Measurements from ENCODE around the gene MVB12B. TPM values are rescaled to one million over a fixed set of nuclear protein-coding genes. Genes with fewer than 3 reads are reported as not detected.

Gene MVB12B
- polyA plus RNA-seq, 1 donor = 16.5 TPM

GRCh38 chr9:126451316-126451885 is 124.8 kb downstream of the MVB12B start:
- no peak for DNase-seq (ENCODE audit: low read depth)

DNA sequence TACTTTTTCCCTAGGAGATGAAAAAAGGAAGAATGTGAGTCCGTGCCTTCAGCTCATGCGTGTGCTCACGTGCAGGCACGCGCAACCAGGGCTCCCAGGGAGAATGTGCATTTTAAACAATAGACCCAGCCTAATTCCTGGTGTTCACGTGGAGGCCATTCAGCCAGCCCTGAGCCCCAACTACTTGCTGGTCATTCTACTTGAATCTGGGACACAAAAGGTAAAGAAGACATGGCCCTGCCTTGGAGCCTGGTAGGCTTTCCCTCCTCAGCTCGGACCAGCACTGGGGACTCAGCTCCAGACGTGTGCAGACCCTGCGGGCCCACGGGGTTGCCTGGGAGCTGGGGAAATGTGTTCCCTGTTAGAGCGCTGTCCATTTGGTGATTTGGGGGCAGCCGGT is 125.5 kb downstream of the MVB12B start:
- no peak for DNase-seq (ENCODE audit: low read depth)

GRCh38 chr9:126453156-126453963 is 126.7 kb downstream of the MVB12B start:
- no peak for DNase-seq (ENCODE audit: low read depth)

DNA sequence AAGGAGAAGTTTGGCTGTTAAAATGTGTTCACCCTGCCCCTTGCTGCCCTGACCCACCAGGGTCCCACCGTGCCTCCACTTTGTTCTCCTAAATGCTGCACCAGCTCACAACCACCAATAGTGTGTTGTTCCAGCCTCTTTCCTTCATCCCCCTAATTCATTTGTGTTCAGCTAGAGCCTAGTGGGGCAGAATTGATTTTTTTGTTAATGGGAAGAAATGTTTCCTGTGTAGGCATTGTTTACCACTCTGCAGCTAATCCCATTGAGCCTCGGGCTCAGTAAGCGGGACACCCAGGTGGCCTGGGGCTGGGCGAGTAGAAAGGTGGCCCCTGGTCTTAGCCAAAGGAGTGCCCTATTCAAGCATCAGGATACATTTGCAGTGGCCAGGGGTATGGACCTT is 127.6 kb downstream of the MVB12B start:
- no peak for DNase-seq (ENCODE audit: low read depth)

GRCh38 chr9:126454795-126455194 is 128.2 kb downstream of the MVB12B start:
- DNase-seq (ENCODE audit: low read depth) = no peak

- peak; percentile 32 for DNase-seq (ENCODE audit: low read depth)
Observed at GRCh38 chr9:126456441-126457174, 130.0 kb downstream of the MVB12B start.

GRCh38 chr9:126457175-126457547 is 130.5 kb downstream of the MVB12B start:
- DNase-seq (ENCODE audit: low read depth) = no peak

GRCh38 chr9:126457890-126458289 is 131.3 kb downstream of the MVB12B start:
- DNase-seq (ENCODE audit: low read depth) = no peak

DNA sequence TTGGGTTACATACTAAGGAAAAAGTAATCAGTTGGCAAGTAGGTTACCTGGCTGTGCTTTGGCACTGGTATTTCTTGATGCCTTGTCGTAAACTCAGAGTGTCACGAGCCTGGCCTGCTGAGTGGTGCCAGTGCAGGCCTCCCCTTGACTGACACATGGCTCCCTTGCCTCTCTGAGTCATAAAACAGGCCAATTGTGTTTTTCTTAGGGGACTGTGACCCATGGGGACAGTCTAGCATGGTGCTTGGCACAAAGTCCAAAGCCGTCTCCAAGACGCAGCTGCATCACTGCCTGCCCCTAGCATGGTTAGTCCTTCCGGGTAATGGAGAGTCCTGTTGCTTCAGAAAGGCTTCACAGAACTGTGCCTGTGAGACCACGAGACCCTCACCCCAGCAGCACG is 132.5 kb downstream of the MVB12B start:
- no peak for DNase-seq (ENCODE audit: low read depth)

DNA sequence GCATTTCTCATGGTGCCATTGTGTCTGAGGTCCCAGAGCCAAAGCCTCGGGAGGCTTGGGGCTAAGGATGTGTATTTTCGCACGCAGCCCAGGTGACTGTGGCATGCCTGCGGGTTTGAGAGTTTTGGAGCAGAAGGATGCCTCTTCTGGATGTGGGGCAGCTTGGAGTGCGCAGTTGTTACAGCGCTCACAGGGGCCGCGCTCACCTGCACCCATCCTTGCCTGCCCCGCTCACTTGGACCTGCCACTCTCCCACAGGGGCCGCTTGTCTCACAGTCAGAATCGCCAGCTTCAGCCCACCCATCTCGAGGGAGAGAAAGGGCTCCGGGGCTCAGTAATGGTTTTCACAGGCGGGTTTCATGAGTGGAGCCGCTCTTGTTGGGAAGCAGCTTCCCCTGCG is 132.9 kb downstream of the MVB12B start:
- DNase-seq (ENCODE audit: low read depth) = no peak

GRCh38 chr9:126459965-126460843 is 133.6 kb downstream of the MVB12B start:
- no peak for DNase-seq (ENCODE audit: low read depth)

DNA sequence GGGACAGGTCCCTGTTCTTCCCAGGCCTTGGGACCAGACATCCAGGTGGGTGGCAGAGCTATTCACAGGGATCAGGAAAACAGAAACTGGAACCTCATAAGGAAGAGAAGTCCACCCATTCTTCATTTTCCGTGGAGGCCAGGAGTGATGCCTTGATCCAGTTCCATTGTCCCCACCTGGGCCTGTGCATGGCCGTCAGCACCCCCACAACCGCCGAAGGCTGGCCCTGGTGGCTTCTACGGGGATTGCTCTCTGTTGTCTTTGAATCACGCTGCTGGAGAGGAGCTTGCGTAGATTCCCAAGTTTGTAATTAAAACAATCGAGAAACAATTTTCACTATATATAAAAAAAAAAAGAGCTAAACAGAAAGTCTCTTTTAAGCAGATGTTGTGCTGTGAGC is 134.4 kb downstream of the MVB12B start:
- no peak for DNase-seq (ENCODE audit: low read depth)

DNA sequence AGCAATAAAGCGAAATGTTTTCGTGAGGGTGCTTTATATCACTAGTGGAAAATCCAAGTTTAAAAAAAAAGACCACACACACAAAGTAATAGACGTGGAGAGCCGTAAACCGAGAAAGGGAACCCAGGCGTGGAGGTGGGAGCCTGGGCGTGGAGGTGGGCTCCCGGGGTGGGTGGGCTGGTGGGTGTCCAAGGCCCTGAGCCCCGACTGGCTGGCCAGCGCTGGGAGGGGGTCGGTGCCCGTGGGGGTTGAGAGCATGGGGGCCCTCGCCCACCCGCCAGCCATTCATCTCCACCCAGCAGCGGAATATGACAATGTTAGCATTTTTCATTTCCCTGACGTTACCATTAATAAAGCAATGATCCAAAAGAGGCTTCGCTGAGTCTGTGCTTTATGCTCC is 135.0 kb downstream of the MVB12B start:
- no peak for DNase-seq (ENCODE audit: low read depth)

GRCh38 chr9:126462617-126463016 is 136.0 kb downstream of the MVB12B start:
- no peak for DNase-seq (ENCODE audit: low read depth)

GRCh38 chr9:126463426-126463825 is 136.8 kb downstream of the MVB12B start:
- no peak for DNase-seq (ENCODE audit: low read depth)

- DNase-seq (ENCODE audit: low read depth) = no peak
Observed at GRCh38 chr9:126464694-126465441, 138.2 kb downstream of the MVB12B start.

DNA sequence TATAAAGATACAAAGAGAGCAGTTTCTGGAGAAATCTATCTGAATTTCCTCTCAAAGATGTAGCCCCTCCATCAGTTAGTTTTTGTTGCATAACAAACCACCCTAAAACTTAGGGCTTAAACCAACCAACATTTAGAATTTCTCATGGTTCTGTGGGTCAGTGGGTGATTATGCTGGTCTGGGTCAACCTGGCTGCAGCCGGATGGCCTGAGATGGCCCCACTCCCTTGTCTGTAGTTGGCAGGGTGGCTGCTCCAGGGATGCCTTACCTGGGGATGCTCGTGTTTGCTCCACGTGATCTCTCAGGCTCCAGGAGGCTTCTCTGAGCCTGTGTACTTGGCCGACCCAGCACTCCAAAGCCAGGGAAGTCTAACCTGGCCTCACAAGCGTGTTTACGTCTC is 139.3 kb downstream of the MVB12B start:
- DNase-seq (ENCODE audit: low read depth) = no peak

DNA sequence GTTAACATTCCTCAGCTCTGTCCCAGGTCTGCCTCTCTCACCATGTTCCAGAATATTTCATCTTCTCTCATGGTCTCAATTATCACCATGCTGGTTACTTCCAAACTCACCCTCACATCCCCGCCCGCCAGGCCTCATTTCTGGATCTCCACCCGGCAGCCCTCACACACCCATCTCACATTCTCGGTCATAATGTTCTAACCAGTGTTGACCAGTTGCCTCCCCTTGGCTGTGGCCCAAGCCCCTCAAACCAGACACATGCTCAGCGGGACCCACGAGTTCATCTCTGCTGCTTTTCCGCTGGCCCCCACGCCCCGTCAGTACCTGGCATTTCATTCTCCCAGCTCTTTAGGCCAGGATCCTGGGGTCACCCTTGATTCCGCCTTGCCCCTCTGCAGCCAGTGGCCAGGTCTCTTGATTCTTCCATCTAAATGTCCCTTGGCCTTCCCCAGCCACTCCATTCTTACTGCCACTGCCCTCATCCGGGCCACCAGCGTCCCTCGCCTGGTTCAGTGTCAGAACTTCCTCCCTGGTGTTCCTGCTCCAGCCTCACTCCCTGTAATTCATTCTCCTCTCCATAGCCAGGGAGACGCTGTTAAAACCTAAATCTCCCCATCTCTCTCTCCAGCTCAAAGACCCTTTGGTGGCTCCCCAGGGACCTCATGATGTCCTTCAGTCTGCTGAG is 141.7 kb downstream of the MVB12B start:
- DNase-seq (ENCODE audit: low read depth) = no peak

- DNase-seq (ENCODE audit: low read depth) = no peak
Observed at GRCh38 chr9:126470241-126470993, 143.8 kb downstream of the MVB12B start.

DNA sequence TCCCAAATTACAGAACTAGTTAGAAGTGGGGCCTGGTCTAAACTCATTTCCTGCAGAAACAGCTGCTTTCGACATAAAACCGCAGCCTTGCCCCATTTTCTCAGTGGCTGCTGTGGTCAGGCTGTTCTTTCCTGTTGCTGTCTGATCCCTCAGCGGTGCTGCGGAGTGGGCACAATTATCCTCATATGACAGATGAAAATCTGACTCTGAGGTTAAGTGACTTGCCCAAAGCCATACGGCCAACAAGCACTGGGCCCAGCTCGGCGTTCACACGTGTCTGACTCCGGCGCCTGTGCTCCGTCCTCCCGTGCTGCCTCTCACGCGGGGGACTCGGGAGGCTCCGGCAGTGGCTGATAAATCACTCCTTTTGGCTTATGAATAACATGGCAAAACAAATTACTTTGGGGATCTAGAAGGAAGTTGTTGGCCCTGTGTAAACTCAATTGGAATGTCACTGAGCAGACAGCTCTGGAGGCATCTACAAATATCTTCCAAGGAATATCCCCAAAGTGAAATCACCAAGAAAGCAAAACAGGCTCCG is 144.5 kb downstream of the MVB12B start:
- DNase-seq (ENCODE audit: low read depth) = no peak
